ENCODE measurements around the gene PKD1. TPM values are rescaled to one million over a fixed set of nuclear protein-coding genes. Genes with fewer than 3 reads are reported as not detected.

The PKD1 gene
- polyA plus RNA-seq, 1 donor from 2014 or later: 176 TPM

DNA sequence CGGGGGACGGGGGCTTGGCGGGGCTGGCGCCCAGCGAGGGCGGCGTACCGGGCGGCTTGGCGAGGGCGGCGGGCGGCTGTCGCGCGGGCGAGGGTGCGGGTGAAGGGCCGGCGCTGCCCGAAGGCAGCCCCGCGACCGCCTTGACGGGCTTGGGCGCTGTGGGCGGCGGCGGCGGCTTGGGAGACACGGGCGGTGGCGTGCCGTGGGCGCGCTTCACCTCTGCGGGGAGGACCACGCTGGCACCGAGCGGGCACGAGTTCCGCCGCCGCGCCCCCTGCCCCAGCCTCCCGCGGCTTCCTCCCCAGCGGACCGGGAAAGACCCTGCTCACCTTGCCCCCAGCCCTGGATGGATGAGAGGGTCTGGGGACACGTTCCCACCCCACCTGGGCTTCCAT lies 43.4 kb upstream of the PKD1 start:
- H4K20me1 ChIP-seq (ENCODE audit: insufficient read depth): no peaks in the 10 kb centered on the region
- H3K36me3 ChIP-seq (ENCODE audit: insufficient read depth, low read length): no peaks in the 10 kb centered on the region
- H3K27ac ChIP-seq (ENCODE audit: low read length): no peak overlapping the region

DNA sequence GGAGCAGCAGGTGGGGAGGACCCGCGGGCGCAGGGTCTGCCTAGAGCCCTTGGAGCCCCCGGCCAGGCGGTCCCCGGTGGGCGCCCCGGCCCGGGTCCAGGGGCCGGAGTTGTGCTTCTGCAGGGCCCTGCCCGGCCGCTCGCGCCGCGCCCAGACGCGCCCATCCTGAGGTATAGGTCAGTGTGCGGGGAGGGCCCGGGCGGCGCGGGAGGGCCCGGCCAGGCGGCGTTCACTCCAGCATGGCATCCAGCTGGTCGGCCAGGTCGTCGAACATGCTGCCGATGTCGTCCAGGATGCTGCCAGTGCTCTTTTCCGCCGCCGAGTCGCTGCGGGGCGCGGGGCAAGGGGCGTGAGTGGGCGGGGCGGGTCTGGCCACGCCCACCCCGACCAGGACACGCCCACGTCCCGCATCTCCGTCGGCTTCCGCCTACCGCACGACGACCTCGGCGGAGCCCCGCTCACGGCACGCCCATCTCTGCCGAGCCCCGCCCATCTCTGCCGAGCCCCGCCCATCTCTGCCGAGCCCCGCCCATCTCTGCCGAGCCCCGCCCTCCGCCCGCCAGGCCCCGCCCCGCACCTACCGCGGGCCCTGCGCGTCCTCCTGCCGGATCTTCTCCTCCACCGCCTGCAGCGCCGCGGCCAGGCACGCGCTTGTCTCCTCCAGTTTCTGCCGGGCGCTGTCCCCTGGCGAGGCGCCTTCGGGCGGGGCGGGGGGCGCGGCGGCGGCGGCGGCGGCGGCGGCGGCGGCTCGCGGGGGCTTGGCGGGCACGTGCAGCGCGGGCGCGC lies 42.8 kb upstream of the PKD1 start:
- no peak overlapping the region for H3K9ac ChIP-seq (ENCODE audit: low read length)
- H3K79me2 ChIP-seq (replicated peaks; ENCODE audit: insufficient read depth, low read length): no peaks in the 10 kb centered on the region
- no peaks in the 10 kb centered on the region for H3K9me3 ChIP-seq (ENCODE audit: low read length)
- H3K27ac ChIP-seq (ENCODE audit: low read length): no peak overlapping the region
- no peaks in the 10 kb centered on the region for H3K27me3 ChIP-seq (ENCODE audit: insufficient read depth, low read depth, low read length)
- no peak overlapping the region for H3K4me2 ChIP-seq (ENCODE audit: low read length)
- no peaks in the 10 kb centered on the region for H4K20me1 ChIP-seq (ENCODE audit: insufficient read depth)
- no peak overlapping the region for H3K4me3 ChIP-seq (ENCODE audit: low read length)
- no peaks in the 10 kb centered on the region for H3K9me2 ChIP-seq (ENCODE audit: insufficient read depth, low read length)
- no peak for TF ChIP-seq SMC3 (conservative IDR thresholded peaks at IDR 0.05; ENCODE audit: poor library complexity)
- TF ChIP-seq MXI1 (conservative IDR thresholded peaks at IDR 0.05; ENCODE audit: poor library complexity, severe bottlenecking): no peak
- TF ChIP-seq TAF1 (IDR thresholded peaks at IDR 0.05; ENCODE audit: low read depth): no peak
- TF ChIP-seq EP300 (conservative IDR thresholded peaks at IDR 0.05; ENCODE audit: poor library complexity, severe bottlenecking): no peak
- no peak for TF ChIP-seq POLR2AphosphoS5 (IDR thresholded peaks at IDR 0.05)
- TF ChIP-seq, protein P1, sequence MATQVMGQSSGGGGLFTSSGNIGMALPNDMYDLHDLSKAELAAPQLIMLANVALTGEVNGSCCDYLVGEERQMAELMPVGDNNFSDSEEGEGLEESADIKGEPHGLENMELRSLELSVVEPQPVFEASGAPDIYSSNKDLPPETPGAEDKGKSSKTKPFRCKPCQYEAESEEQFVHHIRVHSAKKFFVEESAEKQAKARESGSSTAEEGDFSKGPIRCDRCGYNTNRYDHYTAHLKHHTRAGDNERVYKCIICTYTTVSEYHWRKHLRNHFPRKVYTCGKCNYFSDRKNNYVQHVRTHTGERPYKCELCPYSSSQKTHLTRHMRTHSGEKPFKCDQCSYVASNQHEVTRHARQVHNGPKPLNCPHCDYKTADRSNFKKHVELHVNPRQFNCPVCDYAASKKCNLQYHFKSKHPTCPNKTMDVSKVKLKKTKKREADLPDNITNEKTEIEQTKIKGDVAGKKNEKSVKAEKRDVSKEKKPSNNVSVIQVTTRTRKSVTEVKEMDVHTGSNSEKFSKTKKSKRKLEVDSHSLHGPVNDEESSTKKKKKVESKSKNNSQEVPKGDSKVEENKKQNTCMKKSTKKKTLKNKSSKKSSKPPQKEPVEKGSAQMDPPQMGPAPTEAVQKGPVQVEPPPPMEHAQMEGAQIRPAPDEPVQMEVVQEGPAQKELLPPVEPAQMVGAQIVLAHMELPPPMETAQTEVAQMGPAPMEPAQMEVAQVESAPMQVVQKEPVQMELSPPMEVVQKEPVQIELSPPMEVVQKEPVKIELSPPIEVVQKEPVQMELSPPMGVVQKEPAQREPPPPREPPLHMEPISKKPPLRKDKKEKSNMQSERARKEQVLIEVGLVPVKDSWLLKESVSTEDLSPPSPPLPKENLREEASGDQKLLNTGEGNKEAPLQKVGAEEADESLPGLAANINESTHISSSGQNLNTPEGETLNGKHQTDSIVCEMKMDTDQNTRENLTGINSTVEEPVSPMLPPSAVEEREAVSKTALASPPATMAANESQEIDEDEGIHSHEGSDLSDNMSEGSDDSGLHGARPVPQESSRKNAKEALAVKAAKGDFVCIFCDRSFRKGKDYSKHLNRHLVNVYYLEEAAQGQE (IDR thresholded peaks at IDR 0.05; ENCODE audit: borderline replicate concordance): no peak
- TF ChIP-seq EZH2 (IDR thresholded peaks at IDR 0.05; ENCODE audit: borderline replicate concordance, insufficient read depth, low read length, poor library complexity, severe bottlenecking): no peak
- no peak for TF ChIP-seq RAD21 (conservative IDR thresholded peaks at IDR 0.05)
- H3K36me3 ChIP-seq (ENCODE audit: insufficient read depth, low read length): no peaks in the 10 kb centered on the region
- no peak overlapping the region for H2AFZ ChIP-seq (ENCODE audit: low read depth, low read length)
- H3F3A ChIP-seq (ENCODE audit: insufficient read depth, low read length, poor library complexity, severe bottlenecking): no peaks in the 10 kb centered on the region

More for the DNA sequence above, 43.4 kb upstream of the PKD1 start:
- no peaks in the 10 kb centered on the region for H3K79me2 ChIP-seq (replicated peaks; ENCODE audit: insufficient read depth, low read length)
- no peak overlapping the region for H3K4me2 ChIP-seq (ENCODE audit: low read length)
- H3K9ac ChIP-seq (ENCODE audit: low read length): no peak overlapping the region
- no peak overlapping the region for H3K4me3 ChIP-seq (ENCODE audit: low read length)
- no peaks in the 10 kb centered on the region for H3K9me3 ChIP-seq (ENCODE audit: low read length)
- TF ChIP-seq RAD21 (conservative IDR thresholded peaks at IDR 0.05) (no peak), EZH2 (IDR thresholded peaks at IDR 0.05; ENCODE audit: borderline replicate concordance, insufficient read depth, low read length, poor library complexity, severe bottlenecking) (no peak), MXI1 (conservative IDR thresholded peaks at IDR 0.05; ENCODE audit: poor library complexity, severe bottlenecking) (no peak), SMC3 (conservative IDR thresholded peaks at IDR 0.05; ENCODE audit: poor library complexity) (no peak)
- TF ChIP-seq, protein P2, sequence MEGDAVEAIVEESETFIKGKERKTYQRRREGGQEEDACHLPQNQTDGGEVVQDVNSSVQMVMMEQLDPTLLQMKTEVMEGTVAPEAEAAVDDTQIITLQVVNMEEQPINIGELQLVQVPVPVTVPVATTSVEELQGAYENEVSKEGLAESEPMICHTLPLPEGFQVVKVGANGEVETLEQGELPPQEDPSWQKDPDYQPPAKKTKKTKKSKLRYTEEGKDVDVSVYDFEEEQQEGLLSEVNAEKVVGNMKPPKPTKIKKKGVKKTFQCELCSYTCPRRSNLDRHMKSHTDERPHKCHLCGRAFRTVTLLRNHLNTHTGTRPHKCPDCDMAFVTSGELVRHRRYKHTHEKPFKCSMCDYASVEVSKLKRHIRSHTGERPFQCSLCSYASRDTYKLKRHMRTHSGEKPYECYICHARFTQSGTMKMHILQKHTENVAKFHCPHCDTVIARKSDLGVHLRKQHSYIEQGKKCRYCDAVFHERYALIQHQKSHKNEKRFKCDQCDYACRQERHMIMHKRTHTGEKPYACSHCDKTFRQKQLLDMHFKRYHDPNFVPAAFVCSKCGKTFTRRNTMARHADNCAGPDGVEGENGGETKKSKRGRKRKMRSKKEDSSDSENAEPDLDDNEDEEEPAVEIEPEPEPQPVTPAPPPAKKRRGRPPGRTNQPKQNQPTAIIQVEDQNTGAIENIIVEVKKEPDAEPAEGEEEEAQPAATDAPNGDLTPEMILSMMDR (IDR thresholded peaks at IDR 0.05; ENCODE audit: poor library complexity, severe bottlenecking): no peak
- TF ChIP-seq, protein P1 (IDR thresholded peaks at IDR 0.05; ENCODE audit: borderline replicate concordance): no peak
- H3K27me3 ChIP-seq (ENCODE audit: insufficient read depth, low read depth, low read length): no peaks in the 10 kb centered on the region
- H3F3A ChIP-seq (ENCODE audit: insufficient read depth, low read length, poor library complexity, severe bottlenecking): no peaks in the 10 kb centered on the region
- no peaks in the 10 kb centered on the region for H3K9me2 ChIP-seq (ENCODE audit: insufficient read depth, low read length)
- H2AFZ ChIP-seq (ENCODE audit: low read depth, low read length): no peak overlapping the region

Measured in neural cell (in vitro differentiated cells).